Measurements from ENCODE around the gene RFX8.
A peak's percentile ranks its signal among the peaks of the same experiment; 100 is the strongest.
"Not testable (repeated sequence)": the region's sequence is repeated elsewhere in the genome, so short reads cannot be mapped to it uniquely, and the experiment has no call there.

Gene RFX8

GRCh38 chr2:101466426-101466825 lies 8.5 kb downstream of the RFX8 start:
- no peak for DNase-seq
- H3K4me3 ChIP-seq (ENCODE audit: low read depth, low read length) = no peak overlapping the region
- in situ Hi-C loops (cut with HindIII; ENCODE audit: low pct_ligation_motif_present, low sequenced_read_pairs) = no loop called here
- TF ChIP-seq CTCF (IDR thresholded peaks at IDR 0.05; ENCODE audit: low read depth, low read length, missing control alignments) = no peak
- no peak overlapping the region for H3K27ac ChIP-seq
- no peaks in the 10 kb centered on the region for H3K27me3 ChIP-seq (replicated peaks)
- no peaks in the 10 kb centered on the region for H3K36me3 ChIP-seq (replicated peaks)

- DNase-seq = no peak
- in situ Hi-C loops (cut with HindIII; ENCODE audit: low pct_ligation_motif_present, low sequenced_read_pairs) = no loop called here
- no peak for TF ChIP-seq CTCF (IDR thresholded peaks at IDR 0.05; ENCODE audit: low read depth, low read length, missing control alignments)
- Histone ChIP-seq H3K27ac (peak overlapping the region; percentile 64), H3K36me3 (replicated peaks) (no peaks in the 10 kb centered on the region), H3K4me3 (ENCODE audit: low read depth, low read length) (no peak overlapping the region), H3K27me3 (replicated peaks) (no peaks in the 10 kb centered on the region)
Measured at GRCh38 chr2:101464841-101465240, 10.1 kb downstream of the RFX8 start.

- peak; percentile 77 for DNase-seq
Measured at GRCh38 chr2:101463911-101464641, 10.8 kb downstream of the RFX8 start.

GRCh38 chr2:101463421-101463820 lies 11.5 kb downstream of the RFX8 start:
- no peak overlapping the region for H3K4me3 ChIP-seq (ENCODE audit: low read depth, low read length)
- H3K27me3 ChIP-seq (replicated peaks) = no peaks in the 10 kb centered on the region
- no peak for TF ChIP-seq CTCF (IDR thresholded peaks at IDR 0.05; ENCODE audit: low read depth, low read length, missing control alignments)
- no peak for DNase-seq
- in situ Hi-C loops (cut with HindIII; ENCODE audit: low pct_ligation_motif_present, low sequenced_read_pairs) = no loop called here
- H3K27ac ChIP-seq = peak overlapping the region; percentile 64
- H3K36me3 ChIP-seq (replicated peaks) = no peaks in the 10 kb centered on the region

More at GRCh38 chr2:101463911-101464641, 10.8 kb downstream of the RFX8 start:
- Histone ChIP-seq H3K27me3 (replicated peaks) (no peaks in the 10 kb centered on the region), H3K36me3 (replicated peaks) (no peaks in the 10 kb centered on the region), H3K4me3 (ENCODE audit: low read depth, low read length) (no peak overlapping the region), H3K27ac (peak overlapping the region; percentile 64)
- in situ Hi-C loops (cut with HindIII; ENCODE audit: low pct_ligation_motif_present, low sequenced_read_pairs) = no loop called here
- TF ChIP-seq CTCF (IDR thresholded peaks at IDR 0.05; ENCODE audit: low read depth, low read length, missing control alignments) = no peak

DNA sequence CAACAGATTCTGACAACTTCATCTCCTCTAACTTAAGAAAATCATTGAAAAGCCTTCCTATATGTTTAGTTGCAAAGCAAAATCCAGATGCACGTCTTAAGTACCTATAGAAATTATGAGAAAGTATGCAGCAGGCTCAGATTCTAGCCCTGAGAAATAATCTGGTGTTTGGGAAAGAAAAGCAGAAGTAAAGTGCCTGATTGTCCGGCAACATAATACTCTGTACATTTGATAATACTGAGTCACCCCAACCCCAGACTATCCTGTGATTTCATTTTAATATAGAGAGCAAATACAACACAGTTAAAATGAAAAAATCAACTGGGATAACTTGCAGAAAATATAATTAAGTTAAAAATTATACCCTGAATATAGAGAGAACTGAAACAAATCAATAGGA lies 13.5 kb downstream of the RFX8 start:
- in situ Hi-C loops (cut with HindIII; ENCODE audit: low pct_ligation_motif_present, low sequenced_read_pairs) = no loop called here
- Histone ChIP-seq H3K27ac (peak overlapping the region; percentile 30), H3K4me3 (ENCODE audit: low read depth, low read length) (no peak overlapping the region), H3K27me3 (replicated peaks) (no peaks in the 10 kb centered on the region), H3K36me3 (replicated peaks) (no peaks in the 10 kb centered on the region)
- TF ChIP-seq CTCF (IDR thresholded peaks at IDR 0.05; ENCODE audit: low read depth, low read length, missing control alignments) = no peak
- no peak for DNase-seq

GRCh38 chr2:101454408-101454807 lies 20.5 kb downstream of the RFX8 start:
- in situ Hi-C loops (cut with HindIII; ENCODE audit: low pct_ligation_motif_present, low sequenced_read_pairs); H3K27me3 ChIP-seq (replicated peaks); H3K4me3 ChIP-seq (ENCODE audit: low read depth, low read length); DNase-seq; H3K36me3 ChIP-seq (replicated peaks); H3K27ac ChIP-seq: not testable (repeated sequence)
